ENCODE measurements around the gene SAP25.

SAP25 gene

DNA sequence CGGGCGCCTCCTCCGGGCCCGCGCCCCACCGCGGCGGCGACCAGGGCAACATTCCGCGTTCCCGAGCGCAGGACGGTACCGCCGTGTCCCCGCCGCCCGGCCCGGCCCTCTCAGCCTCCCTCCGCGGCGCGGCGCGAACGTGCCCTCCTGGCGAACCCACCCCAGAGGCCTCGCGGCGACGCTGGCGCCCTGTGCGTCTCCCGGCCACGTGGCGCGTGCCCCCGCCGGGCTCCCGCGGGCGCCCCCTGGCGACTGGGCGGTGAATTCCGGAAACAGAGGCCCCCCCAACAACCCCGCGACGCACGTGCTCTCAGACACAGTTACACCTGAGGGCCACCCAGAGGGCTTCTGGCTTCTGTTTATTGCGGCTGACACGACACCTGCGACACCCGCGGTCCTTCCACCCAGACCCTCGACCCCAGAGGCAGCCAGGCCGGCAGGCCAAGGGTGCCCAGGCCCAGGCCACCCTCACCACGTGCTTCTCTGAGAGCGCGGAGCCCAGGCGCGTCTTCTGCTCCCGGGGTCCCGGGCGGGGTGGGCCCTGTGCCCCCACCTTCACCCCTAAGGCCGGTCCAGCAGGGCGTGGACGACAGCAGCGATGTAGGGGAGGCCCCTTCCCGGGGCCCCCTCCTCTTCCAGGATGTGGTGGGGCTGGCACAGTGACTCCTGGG, at the start of gene SAP25:
TSS of gene SAP25 (minus strand) at position 210 of the 671 bp plus-strand sequence. CDS start at position 52, 158 bp downstream.
- no peak for DNase-seq (ENCODE audit: low read depth in 2 of 2)

DNA sequence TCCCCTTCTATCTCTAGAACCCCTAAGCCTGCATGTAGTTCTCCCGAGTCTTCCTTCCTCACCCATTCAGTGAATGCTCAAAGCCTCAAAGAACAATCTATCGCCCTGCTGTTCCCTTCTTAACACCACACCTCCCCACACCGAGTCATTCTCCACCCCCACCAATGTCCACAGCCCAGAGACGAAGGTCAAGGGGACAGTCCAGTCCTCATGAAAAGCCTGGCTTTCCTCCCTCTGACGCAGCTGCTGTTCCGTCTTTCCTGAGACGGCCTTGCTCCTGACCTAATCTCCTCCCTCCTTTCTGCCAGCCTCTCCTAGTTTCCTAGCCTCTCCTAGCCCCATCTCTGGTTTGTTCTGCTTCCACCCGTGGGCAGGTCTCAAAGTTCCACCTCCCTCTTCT, 47.9 kb upstream of the SAP25 start:
- DNase-seq (ENCODE audit: low read depth in 2 of 2), result no peak

DNA sequence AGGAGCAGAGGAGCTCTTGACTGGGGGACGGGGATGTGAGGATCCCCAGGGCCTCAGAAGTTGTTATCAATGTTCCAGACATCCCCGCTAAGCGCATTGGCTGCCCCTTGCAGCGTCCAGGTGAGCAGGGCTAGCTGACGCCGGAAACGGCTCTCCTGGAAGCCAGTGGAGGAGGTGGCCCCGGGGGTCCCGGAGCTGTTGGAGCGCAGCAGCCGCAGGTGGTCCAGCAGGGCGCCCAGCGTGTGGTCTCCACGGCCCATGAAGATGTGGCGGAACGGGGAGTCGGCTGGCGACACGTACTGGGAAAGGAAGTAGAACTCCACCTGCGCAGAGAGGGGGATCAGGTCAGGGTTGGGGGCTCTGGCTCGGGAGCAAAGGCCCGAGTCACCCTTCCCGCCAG, 47.1 kb upstream of the SAP25 start:
- DNase-seq (ENCODE audit: low read depth in 2 of 2), result no peak

DNA sequence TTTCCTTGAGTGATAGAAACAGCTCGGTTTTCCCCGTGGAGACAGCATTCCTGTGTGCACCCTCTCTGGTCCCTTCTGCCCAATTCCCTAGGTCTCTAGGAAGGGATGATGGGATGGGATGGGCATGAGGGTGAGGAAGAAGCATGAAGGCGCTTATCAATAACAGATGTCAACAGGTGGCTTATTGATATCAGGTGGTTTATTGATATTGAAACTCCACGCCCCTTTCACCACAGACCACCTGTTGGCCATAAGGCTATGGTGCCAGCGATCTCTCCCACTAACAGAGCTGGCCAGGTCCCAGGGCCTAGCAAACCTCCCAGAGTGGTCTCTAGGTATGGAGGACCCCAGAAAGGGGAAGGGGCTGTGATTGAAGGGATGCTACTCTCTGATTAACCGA, 46.5 kb upstream of the SAP25 start:
- no peak for DNase-seq (ENCODE audit: low read depth in 2 of 2)

DNA sequence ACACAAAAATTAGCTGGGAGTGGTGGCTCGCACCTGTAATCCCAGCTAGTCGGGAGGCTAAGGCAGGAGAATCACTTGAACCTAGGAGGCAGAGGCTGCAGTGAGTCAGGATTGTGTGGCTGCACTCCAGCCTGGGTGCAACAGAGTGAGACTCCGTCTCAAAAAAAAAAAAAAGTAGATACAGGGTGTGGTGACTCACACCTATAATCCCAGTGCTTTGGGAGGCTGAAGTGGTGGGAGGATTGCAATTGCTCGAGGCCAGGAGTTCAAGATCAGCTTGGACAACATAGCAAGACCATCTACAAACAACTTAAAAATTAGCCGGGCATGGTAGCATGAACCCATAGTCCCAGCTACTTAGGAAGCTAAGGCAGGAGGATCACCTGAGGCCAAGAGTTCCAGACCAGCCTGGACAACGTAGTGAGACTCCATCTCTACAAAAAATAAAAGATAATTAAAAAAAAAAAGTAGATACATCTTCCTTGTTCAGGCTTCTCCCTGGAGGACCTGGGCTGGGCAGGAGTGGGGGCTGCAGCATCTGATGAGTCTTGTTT, 40.7 kb upstream of the SAP25 start:
- no peak for DNase-seq (ENCODE audit: low read depth in 2 of 2)

DNA sequence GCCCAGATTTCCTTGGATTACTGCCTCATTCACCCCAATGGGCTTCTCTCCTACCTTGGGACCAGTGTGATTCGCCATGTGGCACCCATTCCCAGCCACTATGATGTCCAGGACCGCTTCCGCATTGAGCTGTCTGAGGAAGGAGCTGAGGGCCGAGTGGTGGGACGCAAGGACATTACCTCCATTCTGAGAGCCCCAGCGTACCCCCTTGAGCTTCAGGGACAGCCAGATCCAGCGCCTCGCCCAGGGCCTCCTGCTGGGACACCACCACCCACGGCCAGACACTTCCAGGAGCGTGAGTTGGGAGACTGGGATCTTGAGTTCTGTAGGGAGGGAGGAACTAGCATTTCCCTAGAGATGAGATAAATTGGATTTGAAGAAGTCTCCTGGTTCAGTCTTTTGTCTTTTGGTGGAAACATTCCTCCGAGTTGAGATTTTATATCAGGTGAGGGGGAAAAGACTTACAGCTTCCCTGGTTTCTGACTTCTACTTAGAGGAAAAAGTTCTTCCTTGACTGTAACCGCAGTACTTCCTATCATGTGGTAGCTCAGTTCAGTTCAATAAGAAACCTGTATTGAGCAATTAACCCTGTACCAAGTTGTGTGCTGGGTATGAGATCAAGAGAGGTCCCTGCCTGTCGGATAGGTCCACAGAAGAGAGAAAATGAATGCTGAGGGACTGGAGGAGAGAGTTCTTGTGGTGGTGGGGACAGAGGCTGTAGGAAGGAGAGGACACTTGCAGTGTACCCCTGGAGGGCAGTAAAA, 39.9 kb upstream of the SAP25 start:
- no peak for DNase-seq (ENCODE audit: low read depth in 2 of 2)

DNA sequence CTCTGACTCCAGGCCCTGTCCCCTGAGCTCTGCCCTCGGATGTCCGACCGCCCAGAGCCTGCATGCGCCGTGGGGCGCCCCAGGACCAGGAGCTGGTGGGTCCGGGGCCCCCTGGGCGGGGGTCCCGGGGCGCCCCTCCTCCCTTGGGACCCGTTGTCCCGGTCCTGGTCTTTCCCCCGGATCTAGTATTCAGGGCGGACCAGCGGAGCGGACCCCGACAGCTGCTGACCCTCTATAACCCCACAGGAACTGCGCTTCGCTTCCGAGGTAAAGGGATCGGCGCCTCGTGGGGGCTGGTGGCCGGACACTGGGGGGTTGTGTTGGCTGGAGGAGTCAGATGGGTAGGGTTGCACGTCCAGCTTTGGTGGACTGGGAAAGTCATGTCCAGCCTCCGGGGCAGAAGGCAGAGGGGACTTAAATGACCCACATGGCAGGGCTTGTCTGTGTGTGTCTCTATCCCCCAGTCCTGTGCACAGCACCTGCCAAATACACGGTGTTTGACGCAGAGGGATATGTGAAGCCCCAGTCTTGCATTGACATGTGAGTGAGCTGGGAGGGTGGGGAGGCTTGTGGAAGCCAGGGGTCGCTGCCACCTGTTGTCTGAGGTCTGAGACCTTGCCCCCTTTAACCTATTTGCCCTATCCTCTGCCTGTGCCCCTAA, 39.2 kb upstream of the SAP25 start:
- no peak for DNase-seq (ENCODE audit: low read depth in 2 of 2)

DNA sequence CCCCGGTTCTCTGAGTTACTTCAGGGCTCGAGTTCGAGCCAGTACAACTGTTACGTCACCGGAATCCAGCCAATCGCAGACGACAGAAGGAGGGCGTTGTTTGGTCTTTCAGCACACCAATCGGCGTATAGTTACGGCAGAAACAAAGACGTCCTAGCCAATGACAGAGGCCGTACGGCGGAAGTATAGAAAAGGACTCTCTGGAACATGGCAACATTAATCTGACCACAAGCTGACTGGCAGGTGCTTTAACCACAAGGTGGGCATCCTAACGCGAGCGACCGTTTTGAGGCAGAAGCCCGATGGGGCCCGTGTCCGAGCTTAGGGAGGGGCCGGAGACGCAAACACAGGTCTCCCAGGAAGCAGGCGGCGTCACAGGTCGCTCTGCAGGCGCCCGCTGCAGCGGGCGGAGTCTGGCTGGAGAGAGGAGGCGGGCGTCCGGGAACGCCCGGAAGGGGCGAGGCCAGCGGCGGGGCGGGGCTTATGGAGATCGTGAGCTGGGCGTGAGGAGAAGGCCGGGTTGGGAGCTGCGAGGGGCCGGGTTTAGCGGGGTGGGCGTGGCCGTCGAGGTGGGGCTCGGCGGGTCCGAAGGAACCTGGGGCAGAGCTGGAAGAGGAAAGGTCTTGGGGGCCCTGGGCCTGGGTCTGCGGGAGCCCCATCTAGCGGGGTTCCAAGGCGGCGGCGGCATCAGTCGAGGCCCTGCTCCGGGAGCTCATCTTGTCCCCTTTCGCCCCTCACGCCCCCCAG, 38.5 kb upstream of the SAP25 start, which contains the start of gene MOSPD3:
TSS of gene MOSPD3 (plus strand) at position 558 of the 747 bp plus-strand sequence. CDS start 252 bp downstream, outside the sequence.
- peak; percentile 97 to 98 for DNase-seq (ENCODE audit: low read depth in 2 of 2)

DNA sequence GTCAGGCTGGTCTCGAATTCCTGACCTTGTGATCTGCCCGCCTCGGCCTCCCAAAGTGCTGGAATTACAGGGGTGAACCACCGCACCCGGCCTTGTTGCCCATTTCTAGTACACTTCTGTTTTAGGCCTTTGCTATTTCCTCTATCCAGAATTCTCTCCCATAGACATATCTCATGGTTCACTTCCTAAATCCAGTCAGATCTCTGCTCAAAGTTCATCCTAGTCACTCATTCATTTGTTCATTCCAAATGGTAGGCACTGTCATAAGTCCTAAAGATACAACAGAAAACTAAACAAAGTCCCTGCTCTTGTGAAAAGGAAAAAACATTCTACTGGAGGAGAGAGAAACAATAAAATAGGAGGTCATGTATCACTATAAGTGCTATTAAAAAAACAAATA, 36.3 kb upstream of the SAP25 start:
- no peak for DNase-seq (ENCODE audit: low read depth in 2 of 2)

DNA sequence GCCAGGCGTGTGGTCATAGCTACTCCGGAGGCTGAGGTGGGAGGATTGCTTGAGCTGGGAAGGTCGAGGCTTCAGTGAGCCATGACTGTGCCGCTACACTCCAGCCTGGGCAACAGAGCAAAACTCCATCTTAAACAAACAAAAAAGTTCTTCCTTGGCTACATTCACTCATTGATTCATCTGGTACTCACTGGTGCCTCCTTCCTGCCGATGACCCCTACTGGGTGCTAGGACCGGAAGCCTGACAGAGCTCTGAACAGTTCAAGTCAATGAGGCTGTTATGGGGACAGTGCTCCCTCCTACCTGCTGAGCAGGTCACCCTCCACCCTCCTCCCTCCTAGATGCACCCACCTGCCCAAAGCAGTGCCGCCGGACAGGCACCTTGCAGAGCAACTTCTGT, 33.4 kb upstream of the SAP25 start:
- DNase-seq (ENCODE audit: low read depth in 2 of 2), result no peak

DNA sequence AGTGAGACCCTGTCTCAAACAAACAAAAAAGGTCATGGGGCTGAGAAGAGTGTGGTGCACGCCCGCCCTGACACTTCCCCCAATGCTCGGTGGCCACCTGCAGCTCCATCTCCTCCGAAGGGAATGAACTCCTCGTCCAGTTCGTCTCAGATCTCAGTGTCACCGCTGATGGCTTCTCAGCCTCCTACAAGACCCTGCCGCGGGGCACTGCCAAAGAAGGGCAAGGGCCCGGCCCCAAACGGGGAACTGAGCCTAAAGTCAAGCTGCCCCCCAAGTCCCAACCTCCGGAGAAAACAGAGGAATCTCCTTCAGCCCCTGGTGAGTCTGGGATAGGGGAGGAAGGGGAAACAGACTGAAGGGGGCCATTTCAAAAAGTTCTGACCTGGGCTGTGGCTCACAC, 32.6 kb upstream of the SAP25 start:
- DNase-seq (ENCODE audit: low read depth in 2 of 2), result no peak

DNA sequence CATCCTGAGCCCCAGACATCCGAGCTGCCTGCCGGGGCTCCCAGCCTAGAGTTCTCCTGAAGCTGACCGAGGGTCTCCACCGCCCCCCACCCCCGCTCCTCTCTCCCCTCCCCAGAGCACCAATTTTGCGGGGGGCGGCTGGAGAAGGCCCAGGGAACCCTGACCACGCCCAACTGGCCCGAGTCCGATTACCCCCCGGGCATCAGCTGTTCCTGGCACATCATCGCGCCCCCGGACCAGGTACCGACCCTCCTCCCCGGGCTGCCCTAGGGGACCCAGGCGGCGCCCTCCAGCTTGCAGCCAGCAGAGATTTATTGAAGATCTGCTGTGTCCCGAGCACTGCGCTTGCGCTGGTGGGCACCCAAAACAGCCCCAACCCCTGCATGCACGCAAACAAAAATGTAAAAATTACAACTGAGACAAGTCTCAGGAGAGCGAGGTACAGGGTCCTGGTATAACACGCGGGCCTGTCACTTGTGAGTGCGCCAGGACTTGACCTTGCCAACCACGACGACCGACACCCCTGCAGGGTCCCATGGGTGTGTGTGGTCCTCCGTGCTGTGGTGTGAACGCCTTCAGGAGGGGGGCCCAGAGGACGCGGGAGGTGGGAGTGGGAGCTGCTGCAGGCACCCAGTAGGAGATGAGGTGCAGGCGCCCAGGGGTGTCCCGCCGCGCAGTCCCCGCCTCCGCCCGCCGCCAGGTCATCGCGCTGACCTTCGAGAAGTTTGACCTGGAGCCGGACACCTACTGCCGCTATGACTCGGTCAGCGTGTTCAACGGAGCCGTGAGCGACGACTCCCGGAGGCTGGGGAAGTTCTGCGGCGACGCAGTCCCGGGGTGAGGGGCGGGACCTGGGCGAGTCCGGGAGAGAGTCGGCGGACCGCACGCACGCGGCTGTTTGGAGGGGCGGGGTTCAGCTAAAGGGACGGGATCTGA, 31.5 kb upstream of the SAP25 start:
- DNase-seq (ENCODE audit: low read depth in 2 of 2), result peak in 1 of 2 donors; percentile 42

DNA sequence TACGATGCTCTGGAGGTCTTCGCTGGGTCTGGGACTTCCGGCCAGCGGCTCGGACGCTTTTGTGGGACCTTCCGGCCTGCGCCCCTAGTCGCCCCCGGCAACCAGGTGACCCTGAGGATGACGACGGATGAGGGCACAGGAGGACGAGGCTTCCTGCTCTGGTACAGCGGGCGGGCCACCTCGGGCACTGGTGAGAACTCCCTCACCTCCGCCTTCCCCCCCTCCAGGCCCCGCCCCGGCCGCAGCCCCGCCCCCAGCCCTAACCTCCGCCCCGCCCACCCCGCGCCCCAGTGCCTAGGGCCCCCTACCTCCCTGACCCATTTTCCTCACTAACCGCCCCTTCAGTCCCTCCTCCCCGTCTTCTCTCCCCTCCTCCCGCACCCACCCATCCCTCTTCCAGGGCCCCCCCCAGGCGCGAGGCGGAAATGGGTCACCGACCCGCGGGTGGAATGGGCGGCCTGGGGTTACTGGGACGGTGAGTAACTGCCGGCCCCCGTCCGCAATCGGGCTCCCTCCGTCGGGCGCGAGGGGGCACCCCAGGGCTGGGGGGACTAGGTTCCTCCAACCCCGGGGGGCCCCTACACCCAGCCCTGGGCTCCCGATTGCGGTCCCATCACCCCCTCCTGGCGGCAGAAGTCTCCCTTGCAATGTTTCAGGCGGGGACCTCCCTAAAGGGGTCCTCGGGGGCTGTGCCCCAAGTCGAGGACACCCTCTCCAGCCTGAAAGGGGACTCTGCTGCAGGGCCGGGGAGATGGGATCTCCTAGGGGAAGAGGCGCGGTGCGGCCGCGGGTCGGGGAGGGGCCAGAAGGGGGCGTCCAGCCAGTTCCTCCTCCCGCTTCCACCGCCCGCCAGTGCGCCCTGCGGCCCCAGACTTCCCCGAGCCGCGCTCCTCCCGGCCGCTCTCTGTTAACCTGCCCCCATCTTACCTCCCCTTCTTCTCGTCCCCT, 30.6 kb upstream of the SAP25 start:
- DNase-seq (ENCODE audit: low read depth in 2 of 2), result peak in 1 of 2 donors; percentile 65

DNA sequence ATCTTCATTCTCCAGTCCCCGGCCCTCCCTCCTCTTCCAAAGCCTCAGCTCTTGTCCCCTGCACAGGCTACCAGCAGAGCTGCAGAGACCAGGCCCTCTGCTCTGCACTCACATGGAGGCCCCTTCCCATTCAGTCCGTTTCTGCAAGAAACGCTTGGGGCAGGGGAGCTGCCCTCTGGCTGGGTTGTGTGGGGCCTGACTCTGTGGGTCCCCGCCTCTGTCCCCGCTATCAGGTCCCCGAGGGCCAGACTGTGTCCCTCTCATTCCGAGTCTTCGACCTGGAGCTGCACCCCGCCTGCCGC, 30.0 kb upstream of the SAP25 start:
- DNase-seq (ENCODE audit: low read depth in 2 of 2), result no peak

DNA sequence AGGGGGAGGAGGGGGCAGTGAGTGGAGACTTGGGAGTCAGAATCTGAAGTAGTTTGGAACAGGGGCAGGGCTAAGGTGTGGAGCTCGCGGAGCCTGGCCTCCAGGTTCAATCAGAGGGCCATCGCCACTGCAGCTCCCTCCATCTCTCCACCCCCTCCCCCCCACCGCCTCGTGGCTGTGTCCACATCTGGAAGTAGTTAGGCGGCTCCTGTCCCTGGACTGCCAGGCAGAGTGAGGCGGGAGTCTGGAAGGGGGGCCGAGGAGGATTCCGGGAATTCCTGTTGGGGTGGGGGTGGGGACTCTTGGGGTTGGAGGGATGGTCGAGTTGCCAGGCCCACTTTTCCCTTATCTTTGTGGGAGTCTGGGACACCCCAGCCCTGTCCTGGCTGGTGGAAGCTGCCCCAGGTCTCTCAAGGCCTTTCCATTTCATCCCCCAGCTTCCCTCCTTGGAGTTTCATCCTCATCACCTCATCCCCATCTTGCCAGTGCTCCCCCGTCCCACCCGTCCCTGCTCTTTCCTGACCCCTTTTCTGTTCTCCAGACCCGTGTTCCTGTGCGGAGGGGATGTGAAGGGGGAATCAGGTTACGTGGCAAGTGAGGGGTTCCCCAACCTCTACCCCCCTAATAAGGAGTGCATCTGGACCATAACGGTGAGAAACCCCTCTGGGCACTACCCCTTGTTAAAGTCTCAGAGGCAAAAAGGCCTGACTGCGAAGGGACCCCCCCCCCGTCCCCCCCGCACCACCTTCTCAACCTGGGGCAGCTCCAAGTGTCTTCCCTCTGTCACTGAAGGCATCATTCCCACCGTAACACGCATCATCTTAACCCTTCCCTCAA, 29.4 kb upstream of the SAP25 start:
- no peak for DNase-seq (ENCODE audit: low read depth in 2 of 2)

DNA sequence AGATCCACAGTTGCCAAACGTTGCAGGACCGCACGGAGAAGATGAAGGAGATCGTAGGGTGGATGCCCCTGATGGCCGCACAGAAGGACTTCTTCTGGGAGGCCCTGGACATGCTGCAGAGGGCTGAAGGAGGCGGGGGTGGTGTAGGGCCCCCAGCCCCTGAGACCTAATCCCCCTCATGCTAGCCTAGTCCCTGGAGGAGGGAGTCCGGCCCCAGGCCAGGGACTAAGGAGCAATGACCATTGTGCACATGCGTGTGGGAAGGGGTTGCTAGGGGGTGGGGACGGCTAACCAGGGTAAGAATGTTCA, 27.0 kb upstream of the SAP25 start:
- DNase-seq (ENCODE audit: low read depth in 2 of 2), result no peak

DNA sequence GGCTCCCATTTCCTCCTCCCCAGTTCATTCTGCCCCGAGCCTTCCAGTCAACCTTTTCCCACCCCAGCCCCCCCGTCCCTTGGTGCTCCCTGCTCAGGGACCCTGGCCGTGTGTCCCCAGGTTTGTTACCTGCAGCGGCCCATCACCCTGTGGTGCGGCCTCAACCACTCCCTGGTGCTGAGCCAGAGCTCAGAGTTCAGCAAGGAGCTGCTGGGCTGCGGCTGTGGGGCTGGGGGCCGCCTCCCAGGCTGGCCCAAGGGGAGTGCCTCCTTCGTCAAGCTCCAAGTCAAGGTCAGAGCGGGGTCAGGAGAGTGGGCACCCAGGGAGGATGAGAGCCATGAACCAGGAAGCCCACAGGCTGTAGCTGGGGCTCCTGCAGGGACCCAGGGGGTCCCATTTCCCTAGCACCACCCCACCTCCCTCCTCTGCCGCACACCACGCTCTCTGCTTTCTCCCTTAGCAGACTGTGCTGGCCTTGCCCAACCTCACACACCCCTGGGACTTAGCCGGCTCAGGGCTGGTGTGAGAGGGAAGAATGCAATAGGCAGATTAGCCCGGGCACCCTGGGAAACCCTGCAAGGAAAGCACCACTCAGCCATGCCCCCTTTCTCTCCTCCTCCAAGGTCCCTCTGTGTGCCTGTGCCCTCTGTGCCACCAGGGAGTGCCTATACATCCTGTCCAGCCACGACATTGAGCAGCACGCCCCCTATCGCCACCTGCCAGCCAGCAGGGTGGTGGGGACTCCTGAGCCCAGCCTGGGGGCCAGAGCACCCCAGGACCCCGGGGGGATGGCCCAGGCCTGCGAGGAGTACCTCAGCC, 26.4 kb upstream of the SAP25 start:
- no peak for DNase-seq (ENCODE audit: low read depth in 2 of 2)

DNA sequence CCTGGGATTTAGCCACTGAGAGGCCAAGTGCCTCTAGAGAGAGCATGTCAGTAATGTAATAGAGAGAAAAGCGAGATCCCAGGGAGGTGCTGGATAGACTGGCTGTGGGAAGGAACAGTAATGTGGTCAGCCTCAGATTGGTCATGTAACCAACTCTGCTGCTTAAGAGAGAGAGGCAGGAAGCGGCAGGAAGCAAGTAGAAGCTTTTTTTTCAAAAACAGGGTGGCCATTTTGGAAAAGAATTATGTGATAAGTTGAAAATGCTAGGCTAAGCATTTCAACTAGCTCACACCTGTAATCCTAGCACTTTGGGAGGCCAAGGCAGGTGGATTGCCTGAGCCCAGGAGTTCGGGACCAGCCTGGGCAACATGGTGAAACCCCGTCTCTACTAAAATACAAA, 24.7 kb upstream of the SAP25 start:
- DNase-seq (ENCODE audit: low read depth in 2 of 2), result no peak
